Stimulated activated CD4-positive, alpha-beta T cell treated with anti-CD3 and anti-CD28 coated beads, Interleukin-4, amount 100 ng/mL, for 24 hours (primary cell): ENCODE data around the gene NES.

Experiments
- DNase-seq: peaks from one replicate; pipeline ENCODE4 v3.0.0-alpha.2; 2020

NES gene

GRCh38 chr1:156618853-156619581, 58.2 kb downstream of the NES start, which contains the start of gene HAPLN2:
TSS of gene HAPLN2 (plus strand) at chr1:156619415. CDS start at chr1:156623491, 4,076 bp downstream.
- DNase-seq: peak; percentile 30
